Small intestine (tissue), 16 donors: ENCODE measurements around the gene TOMM6. TPM values are rescaled to one million over a fixed set of nuclear protein-coding genes. Genes with fewer than 3 reads are reported as not detected.

Source experiments
- DNase-seq, 2 donors: peaks; one replicate each; pipeline versions ENCODE4 v3.0.0 to v3.0.0-alpha.2; 2013
- FAIRE-seq: peaks from 2 replicates; lab custom pipeline; 2012; peaks lifted over from hg19 to GRCh38; lab: Jason Lieb, UNC
- H3K27ac ChIP-seq, 3 donors: one replicate each; pipeline ENCODE4 v1.5.1; 2013; ENCODE audit warnings: low read length in 2 of 3, mild to moderate bottlenecking in 2 of 3, control low read depth in 1 of 3, inconsistent platforms in 1 of 3, low read depth in 1 of 3, moderate library complexity in 1 of 3
- H3K27me3 ChIP-seq, 3 donors: one replicate each; pipeline ENCODE4 v1.6.1; 2013; ENCODE audit warnings: low read length in 3 of 3, inconsistent platforms in 1 of 3; ENCODE audit not compliant: control insufficient read depth in 3 of 3, insufficient read depth in 3 of 3
- H3K36me3 ChIP-seq, 3 donors: one replicate each; pipeline ENCODE4 v1.6.1; 2013; ENCODE audit warnings: low read length in 3 of 3, inconsistent platforms in 1 of 3, low read depth in 1 of 3, mild to moderate bottlenecking in 1 of 3, moderate library complexity in 1 of 3; ENCODE audit not compliant: control insufficient read depth in 3 of 3, insufficient read depth in 2 of 3
- H3K4me1 ChIP-seq, 3 donors: one replicate each; pipeline ENCODE4 v1.6.1; 2013; ENCODE audit warnings: low read length in 2 of 3, inconsistent platforms in 1 of 3, low read depth in 1 of 3, mild to moderate bottlenecking in 1 of 3, moderate library complexity in 1 of 3; ENCODE audit not compliant: control insufficient read depth in 3 of 3, insufficient read depth in 2 of 3
- H3K4me3 ChIP-seq, 3 donors: one replicate each; pipeline ENCODE4 v1.5.1; 2013; ENCODE audit warnings: low read length in 3 of 3, control low read depth in 1 of 3, inconsistent platforms in 1 of 3, low read depth in 1 of 3, mild to moderate bottlenecking in 1 of 3, moderate library complexity in 1 of 3
- H3K9me3 ChIP-seq, 2 donors: one replicate each; pipeline ENCODE4 v1.6.1; 2013; ENCODE audit warnings: low read depth in 1 of 2, low read length in 1 of 2; ENCODE audit not compliant: control insufficient read depth in 2 of 2, insufficient read depth in 1 of 2
- WGBS, 3 donors: extraction: QIAGEN DNeasy Blood & Tissue Kit; methylation state at CpG; one replicate each; pipeline ENCODE4 v1.1.7; 2013; 5-methylcytosine and 5-hydroxymethylcytosine counted together
- long read RNA-seq, 10 donors: transcript quantifications; one replicate each; lab custom pipeline, GENCODE V29; 2026
- polyA plus RNA-seq, 4 donors: library from polyadenylated mRNA; stranded (reverse) in 3 of 4; unstranded in 1 of 4; fragments of 200-250 nt in 3 of 4; fragments of 120-200 nt in 1 of 4; gene quantifications; one replicate each; pipeline versions ENCODE4 v1.2.1 to v1.2.3, GENCODE V29; 2013
- donor health status: healthy with polysubstance abuse.
- donor health status: control.
- donor health status: control.
- donor health status: Bipolar disorder and iron deficiency.
- donor health status: healthy.

Gene TOMM6
- 100 to 1,000 TPM; 166 to 256 (median 207) TPM for polyA plus RNA-seq
- long read RNA-seq, donor 1, transcript TOMM6-201 (3 exons, 595 nt) = major isoform, 143 of 202 reads
- long read RNA-seq, donor 1, transcript TOMM6-202 (3 exons, 637 nt) = minor isoform, 59 of 202 reads
- long read RNA-seq, donor 1, partial matches to known transcripts = 0 of 202 reads
- long read RNA-seq, donor 1, other reads (novel, unspliced or antisense) = 0 of 202 reads
- long read RNA-seq, donor 2, transcript TOMM6-201 (3 exons, 595 nt) = major isoform, 32 of 46 reads
- long read RNA-seq, donor 2, transcript TOMM6-202 (3 exons, 637 nt) = minor isoform, 14 of 46 reads
- long read RNA-seq, donor 2, partial matches to known transcripts = 0 of 46 reads
- long read RNA-seq, donor 2, other reads (novel, unspliced or antisense) = 0 of 46 reads
- long read RNA-seq, donor 3, transcript TOMM6-201 (3 exons, 595 nt) = major isoform, 54 of 82 reads
- long read RNA-seq, donor 3, transcript TOMM6-202 (3 exons, 637 nt) = minor isoform, 28 of 82 reads
- long read RNA-seq, donor 3, partial matches to known transcripts = 0 of 82 reads
- long read RNA-seq, donor 3, other reads (novel, unspliced or antisense) = 0 of 82 reads
- long read RNA-seq, donor 4, partial matches to known transcripts = 0 of 2 reads
- long read RNA-seq, donor 4, other reads (novel, unspliced or antisense) = 0 of 2 reads
- long read RNA-seq, donor 5, transcript TOMM6-201 (3 exons, 595 nt) = major isoform, 23 of 28 reads
- long read RNA-seq, donor 5, transcript TOMM6-202 (3 exons, 637 nt) = minor isoform, 5 of 28 reads
- long read RNA-seq, donor 5, partial matches to known transcripts = 0 of 28 reads
- long read RNA-seq, donor 5, other reads (novel, unspliced or antisense) = 0 of 28 reads
- long read RNA-seq, donor 6, transcript TOMM6-201 (3 exons, 595 nt) = major isoform, 45 of 60 reads
- long read RNA-seq, donor 6, transcript TOMM6-202 (3 exons, 637 nt) = minor isoform, 15 of 60 reads
- long read RNA-seq, donor 6, partial matches to known transcripts = 0 of 60 reads
- long read RNA-seq, donor 6, other reads (novel, unspliced or antisense) = 0 of 60 reads
- long read RNA-seq, donor 7, transcript TOMM6-202 (3 exons, 637 nt) = minor isoform, 54 of 115 reads
- long read RNA-seq, donor 7, transcript TOMM6-201 (3 exons, 595 nt) = major isoform, 61 of 115 reads
- long read RNA-seq, donor 7, partial matches to known transcripts = 0 of 115 reads
- long read RNA-seq, donor 7, other reads (novel, unspliced or antisense) = 0 of 115 reads
- long read RNA-seq, donor 8, transcript TOMM6-201 (3 exons, 595 nt) = major isoform, 5 of 9 reads
- long read RNA-seq, donor 8, partial matches to known transcripts = 0 of 9 reads
- long read RNA-seq, donor 8, other reads (novel, unspliced or antisense) = 0 of 9 reads
- long read RNA-seq, donor 9, transcript TOMM6-201 (3 exons, 595 nt) = major isoform, 20 of 26 reads
- long read RNA-seq, donor 9, transcript TOMM6-202 (3 exons, 637 nt) = minor isoform, 6 of 26 reads
- long read RNA-seq, donor 9, partial matches to known transcripts = 0 of 26 reads
- long read RNA-seq, donor 9, other reads (novel, unspliced or antisense) = 0 of 26 reads
- long read RNA-seq, donor 10, transcript TOMM6-201 (3 exons, 595 nt) = major isoform, 89 of 124 reads
- long read RNA-seq, donor 10, transcript TOMM6-202 (3 exons, 637 nt) = minor isoform, 35 of 124 reads
- long read RNA-seq, donor 10, partial matches to known transcripts = 0 of 124 reads
- long read RNA-seq, donor 10, other reads (novel, unspliced or antisense) = 0 of 124 reads

- DNase-seq (peak; percentile 93 to 98), FAIRE-seq (no peak)
- 0 to 1% (median 0%) methylated on average over 53 to 55 of the region's 55 CpGs for WGBS, 3 donors
- Histone ChIP-seq H3K27me3 (no peaks in the 10 kb centered on the region), H3K4me3 (peak within 1 kb of the TSS; percentile 59 to 89 (median 75)), H3K9me3 (no peaks in the 10 kb centered on the region), H3K27ac (peak within 1 kb of the TSS; percentile 84 to 97 (median 95)), H3K36me3 (peaks cover 0 to 17% (median 0%) of the 10 kb centered on the region in 3 donors), H3K4me1 (peaks cover 0 to 19% (median 3%) of the 10 kb centered on the region in 3 donors)
Measured at GRCh38 chr6:41787219-41787917, at the start of gene TOMM6. TOMM6 (plus strand) TSS chr6:41787694; CDS start chr6:41787698, 4 bp downstream.

DNA sequence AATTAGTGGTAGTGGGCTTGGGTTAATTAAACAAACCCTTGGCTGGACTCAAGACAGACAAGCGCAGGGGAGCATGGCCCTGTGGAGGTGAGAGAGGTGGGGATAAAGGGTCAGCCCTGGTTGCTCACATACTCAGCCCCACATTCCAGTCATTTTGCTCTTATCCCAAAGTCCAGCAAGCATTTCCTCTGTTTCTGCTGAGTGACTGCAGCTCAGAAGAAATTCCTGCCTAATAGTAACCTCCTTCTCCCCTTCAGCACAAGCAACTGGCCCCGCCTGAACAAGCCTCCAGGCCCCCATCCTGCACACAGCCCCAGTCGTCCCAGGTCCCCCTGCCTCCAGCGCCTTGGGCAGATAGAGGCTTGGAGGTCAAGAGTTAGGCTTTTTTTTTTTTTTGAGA lies 48.5 kb upstream of the TOMM6 start:
- peaks cover 2 to 38% (median 6%) of the 10 kb centered on the region in 3 donors for H3K4me1 ChIP-seq
- no peaks in the 10 kb centered on the region for H3K9me3 ChIP-seq
- no peaks in the 10 kb centered on the region for H3K27me3 ChIP-seq
- no peak for FAIRE-seq
- H3K36me3 ChIP-seq = no peaks in the 10 kb centered on the region
- no peak for DNase-seq
- H3K27ac ChIP-seq = no peak overlapping the region
- H3K4me3 ChIP-seq = no peak overlapping the region
- WGBS, 3 donors = 78 to 90% (median 88%) methylated on average over 4 of the region's 4 CpGs

DNA sequence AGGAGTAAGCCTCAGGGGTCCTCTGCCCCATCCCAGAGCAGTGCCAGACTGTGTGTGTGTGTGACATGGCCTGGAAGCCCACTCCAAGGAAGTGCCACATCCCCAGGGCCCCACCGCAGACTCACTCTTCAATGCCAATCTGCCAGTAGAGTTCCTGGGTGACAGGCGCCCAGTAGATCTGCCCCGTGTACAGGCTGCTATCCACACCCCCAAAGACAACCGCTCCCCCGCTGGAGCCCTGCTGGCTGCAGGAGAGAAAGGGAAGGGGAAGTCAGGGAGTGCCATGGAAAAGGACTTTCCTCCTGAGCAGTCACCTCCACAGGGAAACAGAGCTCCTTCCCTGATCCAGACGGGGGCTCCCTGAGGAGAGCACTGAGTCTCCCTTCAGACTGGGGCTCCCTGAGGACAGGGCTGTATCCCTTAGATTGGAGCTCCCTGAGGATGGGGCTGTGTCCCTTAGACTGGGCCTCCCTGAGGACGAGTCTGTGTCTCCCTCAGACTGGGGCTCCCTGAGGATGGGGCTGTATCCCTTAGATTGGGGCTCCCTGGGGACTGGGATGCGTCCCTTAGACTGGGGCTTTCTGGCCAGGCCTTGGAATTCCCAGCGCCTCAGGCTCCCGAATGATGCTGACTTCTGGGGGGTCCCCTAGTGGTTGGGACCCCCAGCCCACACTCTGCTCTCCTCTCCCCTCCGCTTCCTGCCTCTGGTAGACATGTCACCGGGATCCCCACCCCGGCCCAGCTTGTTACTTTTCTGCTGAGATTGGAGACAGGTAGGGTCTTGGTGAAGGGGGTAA lies 46.9 kb upstream of the TOMM6 start:
- Histone ChIP-seq H3K27me3 (no peaks in the 10 kb centered on the region), H3K27ac (peak overlapping the region in 2 of 3 donors; percentile 77 to 82), H3K4me1 (peaks cover 2 to 38% (median 6%) of the 10 kb centered on the region in 3 donors), H3K4me3 (no peak overlapping the region), H3K9me3 (no peaks in the 10 kb centered on the region), H3K36me3 (no peaks in the 10 kb centered on the region)
- FAIRE-seq (no peak), DNase-seq (no peak)
- whole genome bisulfite sequencing, 3 donors = 75 to 82% (median 77%) methylated on average over 13 of the region's 13 CpGs

DNA sequence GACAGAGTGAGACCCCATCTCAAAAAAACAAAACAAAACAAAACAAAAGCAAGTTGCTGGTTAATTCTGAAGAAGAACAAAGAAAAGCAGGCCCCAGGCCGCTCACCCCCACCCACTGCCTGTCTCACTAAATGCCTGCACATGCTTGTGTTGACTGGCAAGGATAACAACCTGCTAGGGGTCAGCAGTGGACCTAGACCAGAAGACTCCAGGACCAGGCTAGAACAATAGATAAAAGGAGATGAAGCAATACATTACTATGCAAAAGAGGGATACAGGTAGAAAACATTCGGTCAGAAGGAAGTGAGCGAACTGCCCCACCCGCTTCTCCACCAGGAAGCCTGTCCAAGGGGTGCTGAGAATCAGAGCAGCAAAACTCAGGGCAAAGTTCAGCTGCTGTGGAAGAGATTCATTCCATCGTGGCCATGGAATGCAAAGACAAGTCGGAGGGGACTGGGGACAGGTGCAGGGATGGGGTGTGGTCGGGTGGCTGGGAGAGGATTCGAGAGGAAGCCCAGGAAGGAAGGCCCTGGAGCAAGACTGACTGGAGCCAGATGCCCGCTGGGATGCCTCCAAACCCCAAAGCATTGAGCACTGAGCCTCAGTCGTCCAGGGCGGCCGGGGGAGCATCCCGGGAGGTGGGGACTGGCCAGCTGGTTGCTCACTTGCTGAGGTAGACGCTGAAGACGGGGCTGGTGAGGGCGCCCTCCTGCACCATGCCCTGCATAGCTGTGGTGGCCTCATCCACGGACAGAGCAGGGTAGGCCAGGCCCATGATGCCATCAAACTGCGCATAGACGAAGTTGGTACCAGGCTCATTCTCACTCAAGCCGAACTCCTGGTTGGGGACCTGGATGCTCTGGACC lies 45.6 kb upstream of the TOMM6 start:
- WGBS, 3 donors = 68 to 75% (median 68%) methylated on average over 19 to 20 of the region's 20 CpGs
- Histone ChIP-seq H3K4me1 (peaks cover 0 to 25% (median 2%) of the 10 kb centered on the region in 3 donors), H3K4me3 (no peak overlapping the region), H3K36me3 (no peaks in the 10 kb centered on the region), H3K27ac (peak overlapping the region; percentile 58 to 82 (median 77)), H3K27me3 (no peaks in the 10 kb centered on the region), H3K9me3 (no peaks in the 10 kb centered on the region)
- no peak for FAIRE-seq
- peak; percentile 91 to 92 for DNase-seq

DNA sequence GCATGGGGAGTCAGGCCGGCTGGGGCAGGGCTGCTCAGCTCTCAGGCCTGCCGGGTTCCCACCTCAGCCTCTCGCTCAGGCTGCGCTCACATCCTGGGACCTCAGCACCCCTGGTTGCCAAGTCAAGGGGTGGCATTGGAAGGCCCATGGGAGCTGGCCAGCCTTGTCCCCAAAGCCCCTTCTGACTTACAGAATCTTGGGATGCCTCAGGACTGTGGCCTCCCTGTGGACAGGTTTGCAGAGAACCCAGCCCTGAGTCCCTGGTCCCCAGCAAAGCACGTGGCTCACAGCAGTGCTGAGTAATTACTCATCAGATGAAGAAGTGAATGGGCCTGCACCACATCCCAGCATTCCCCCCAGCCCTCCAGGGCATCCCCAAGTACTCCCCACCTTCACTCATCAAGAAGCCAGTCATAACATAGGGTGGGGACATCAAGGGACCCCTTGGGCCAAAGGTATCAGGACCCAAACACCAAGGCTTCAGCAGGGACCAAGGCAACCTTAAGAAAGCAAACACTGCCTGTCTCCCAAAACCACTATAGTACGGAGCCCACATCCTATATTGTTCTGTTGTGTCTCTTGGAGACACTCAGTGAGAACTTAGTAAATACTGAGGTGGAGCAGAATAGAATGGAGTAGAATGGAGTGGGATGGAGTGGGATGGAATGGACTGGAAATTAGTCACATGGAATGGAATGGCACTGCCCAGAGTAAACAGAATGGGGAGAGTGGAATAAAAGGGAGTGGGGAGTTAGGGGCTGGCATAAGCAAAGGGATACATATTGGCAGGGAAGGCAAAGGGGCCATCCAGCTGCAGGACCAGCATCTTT lies 43.9 kb upstream of the TOMM6 start:
- 87 to 95% (median 94%) methylated on average over 6 of the region's 6 CpGs for WGBS, 3 donors
- Histone ChIP-seq H3K27me3 (no peaks in the 10 kb centered on the region), H3K9me3 (no peaks in the 10 kb centered on the region), H3K36me3 (no peaks in the 10 kb centered on the region), H3K4me3 (no peak overlapping the region), H3K4me1 (peaks cover 0 to 25% (median 2%) of the 10 kb centered on the region in 3 donors), H3K27ac (no peak overlapping the region)
- DNase-seq (no peak), FAIRE-seq (no peak)
